ENCODE data around the gene RAB3IL1.

- TF ChIP-seq POLR2A (IDR thresholded peaks at IDR 0.05) (no peak), CTCF (IDR thresholded peaks at IDR 0.05) (no peak)
Measured at GRCh38 chr11:61887839-61888494, 29.4 kb downstream of the RAB3IL1 start.

Data from heart left ventricle (tissue), 13 donors.